Embryonic facial prominence (tissue), 1 donor: ENCODE results near the gene ZBTB16.
A peak's percentile ranks its signal among the peaks of the same experiment; 100 is the strongest.

ENCODE experiments used
- DNase-seq: peaks from one replicate; pipeline ENCODE4 v3.0.0-alpha.2; 2016; ENCODE audit errors: extremely low spot score

Gene ZBTB16

DNA sequence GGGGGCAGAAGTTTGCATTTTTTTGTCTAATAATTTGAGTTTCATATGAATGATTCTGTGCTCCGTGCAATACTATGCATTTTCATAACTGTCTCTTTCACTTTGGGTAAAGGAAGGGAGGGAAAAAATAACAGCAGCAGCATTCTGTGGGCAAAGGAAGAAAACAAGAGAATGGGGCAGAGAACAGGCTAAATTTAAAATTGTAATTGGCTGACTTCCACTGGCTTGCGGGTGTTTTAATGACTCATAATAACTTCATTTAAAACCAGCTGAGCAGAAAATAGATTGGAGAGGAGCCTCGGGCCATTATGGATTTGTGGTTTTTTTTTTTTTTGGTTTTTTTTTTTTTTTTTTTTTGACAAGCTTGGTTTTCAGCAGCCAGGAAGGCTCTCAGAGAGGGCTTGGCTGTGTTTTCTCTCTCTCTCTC lies 107.4 kb downstream of the ZBTB16 start:
- peak; percentile 59 for DNase-seq

DNA sequence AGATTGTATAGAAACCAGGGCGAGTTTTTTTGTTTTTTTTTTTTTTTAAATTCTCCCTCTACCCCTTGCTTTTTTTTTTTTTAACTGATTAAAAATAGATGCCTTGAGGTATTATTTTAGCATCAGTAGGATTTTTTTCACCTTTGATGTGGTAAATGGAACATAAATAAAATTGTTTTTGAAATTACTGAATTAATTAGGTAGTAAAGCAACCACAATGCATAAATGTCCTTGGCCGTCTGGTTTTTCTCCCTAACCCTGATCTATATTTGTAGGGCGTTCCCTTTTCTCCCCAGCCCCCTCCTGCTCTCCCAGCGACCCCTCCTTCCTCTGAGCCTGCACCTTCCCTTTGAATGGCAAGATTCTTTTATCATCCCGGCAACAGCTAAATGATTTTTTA lies 107.8 kb downstream of the ZBTB16 start:
- no peak for DNase-seq

DNA sequence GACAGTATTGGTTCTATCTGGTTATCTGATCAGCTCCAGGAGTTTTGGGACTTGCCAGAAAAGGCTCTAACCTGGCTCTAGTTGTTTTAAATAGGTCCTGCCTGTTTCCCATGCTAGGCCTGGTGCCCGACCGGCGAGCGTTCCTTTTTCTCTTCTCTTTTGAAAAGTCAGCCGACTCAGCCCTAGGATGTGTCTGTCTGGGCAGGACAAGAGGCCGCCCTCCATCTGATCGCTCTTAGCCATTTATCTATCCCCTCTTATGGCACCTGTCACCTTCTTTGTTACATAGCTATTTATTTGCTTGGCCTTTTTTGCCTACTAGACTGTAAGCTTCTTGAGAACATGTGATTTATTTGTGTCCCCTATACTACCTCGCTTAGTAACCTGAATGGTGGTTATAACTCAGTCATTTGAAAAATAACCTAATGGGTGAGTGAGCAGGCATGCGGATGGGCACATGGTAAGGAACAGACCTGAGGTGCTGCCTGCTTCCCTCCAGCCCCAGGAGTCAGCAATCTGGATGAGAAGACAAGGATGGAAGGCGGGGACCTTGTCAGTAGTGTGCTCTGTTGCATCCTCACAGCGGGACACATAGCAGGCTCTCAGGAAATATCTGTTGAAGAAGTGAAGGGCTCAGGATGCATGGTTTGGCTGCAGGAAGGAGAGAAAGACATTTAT lies 108.4 kb downstream of the ZBTB16 start:
- DNase-seq, result no peak

- no peak for DNase-seq
Measured at GRCh38 chr11:114168691-114169090, 109.2 kb downstream of the ZBTB16 start.

GRCh38 chr11:114169321-114169749 lies 109.8 kb downstream of the ZBTB16 start:
- DNase-seq, result no peak

DNA sequence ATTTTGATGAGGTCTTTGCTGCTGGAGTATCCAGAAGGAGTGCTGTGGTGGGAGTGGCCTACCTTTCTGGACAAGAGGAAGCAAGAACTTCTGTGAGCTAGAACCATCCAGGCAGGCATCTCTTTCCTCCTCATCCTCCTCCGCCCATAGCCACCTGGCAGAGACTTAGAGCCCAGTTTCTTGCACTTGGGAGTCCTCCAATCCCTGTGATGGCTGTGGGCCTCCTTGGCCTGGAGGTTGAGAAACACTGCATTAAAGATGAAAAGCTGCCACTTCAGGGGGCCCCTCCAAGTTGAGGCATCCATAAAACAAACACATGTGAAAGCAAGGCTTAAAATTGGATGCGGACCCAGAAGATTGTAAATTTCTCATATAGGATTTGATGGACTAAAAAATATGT lies 110.3 kb downstream of the ZBTB16 start:
- DNase-seq, result no peak

- no peak for DNase-seq
Measured at GRCh38 chr11:114170226-114170625, 110.7 kb downstream of the ZBTB16 start.

GRCh38 chr11:114171257-114172054 lies 111.9 kb downstream of the ZBTB16 start:
- DNase-seq, result no peak

DNA sequence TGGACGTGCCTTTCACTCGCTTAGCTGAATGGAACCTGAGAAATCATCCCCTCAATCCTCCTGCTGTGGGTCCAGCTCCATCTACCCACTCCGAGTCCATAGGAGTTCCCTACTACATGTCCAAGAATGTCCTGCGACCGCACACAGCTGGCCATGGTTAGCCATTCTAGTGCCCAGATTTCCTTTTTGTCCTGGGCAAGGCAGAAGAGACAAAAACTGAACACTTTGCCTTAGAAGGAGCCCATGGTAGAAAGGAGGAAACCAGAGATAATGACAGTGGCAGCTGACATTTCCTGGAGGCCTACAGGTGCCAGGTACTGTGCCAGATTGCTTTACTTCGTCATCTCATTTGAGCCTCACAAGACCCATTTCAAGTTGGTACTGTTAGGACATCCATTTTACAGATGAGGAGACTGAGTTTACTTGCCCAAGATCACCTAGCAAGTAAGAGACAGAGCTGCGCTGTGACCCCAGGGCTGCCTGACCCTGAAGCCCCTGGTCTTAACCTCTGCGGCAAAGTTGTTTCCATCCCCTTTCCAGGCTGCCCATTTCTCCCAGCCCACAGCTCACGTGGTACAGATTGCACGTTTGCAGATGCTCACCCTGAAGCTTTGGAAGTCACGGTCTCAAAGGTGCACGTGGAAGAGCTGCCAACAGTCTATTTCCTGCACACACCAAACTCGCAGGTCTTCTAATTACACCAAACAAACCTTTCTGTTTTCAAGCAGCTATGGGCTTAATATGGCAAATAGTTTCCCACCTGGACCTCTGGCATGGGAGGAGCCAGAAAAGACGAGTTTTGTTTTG lies 112.7 kb downstream of the ZBTB16 start:
- DNase-seq, result no peak

- DNase-seq, result no peak
Measured at GRCh38 chr11:114172871-114173444, 113.4 kb downstream of the ZBTB16 start.

GRCh38 chr11:114173843-114174242 lies 114.3 kb downstream of the ZBTB16 start:
- DNase-seq, result no peak

GRCh38 chr11:114174712-114175495 lies 115.4 kb downstream of the ZBTB16 start:
- DNase-seq, result no peak

- no peak for DNase-seq
Measured at GRCh38 chr11:114175706-114176105, 116.2 kb downstream of the ZBTB16 start.

GRCh38 chr11:114176321-114176720 lies 116.8 kb downstream of the ZBTB16 start:
- DNase-seq, result no peak

DNA sequence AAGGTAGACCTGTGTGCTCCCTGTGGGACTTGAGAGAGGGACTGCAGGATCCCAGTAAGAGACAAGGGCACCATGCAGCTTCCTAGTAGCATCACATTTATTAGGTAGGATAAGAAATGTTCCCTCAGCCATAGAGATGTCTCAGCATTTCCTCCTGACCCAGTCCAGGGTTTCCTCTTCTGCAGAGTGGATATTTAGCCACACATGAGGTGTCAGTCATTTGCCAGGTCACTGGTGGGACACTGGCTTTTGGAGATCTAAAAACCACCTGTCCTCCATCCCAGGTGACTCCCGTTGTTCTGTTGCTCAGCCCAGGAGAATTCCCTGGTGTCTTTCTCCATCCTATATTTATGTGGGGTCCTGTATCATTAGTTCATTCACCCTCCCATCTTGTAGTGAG lies 119.1 kb downstream of the ZBTB16 start:
- no peak for DNase-seq

- no peak for DNase-seq
Measured at GRCh38 chr11:114179234-114179941, 119.9 kb downstream of the ZBTB16 start.

DNA sequence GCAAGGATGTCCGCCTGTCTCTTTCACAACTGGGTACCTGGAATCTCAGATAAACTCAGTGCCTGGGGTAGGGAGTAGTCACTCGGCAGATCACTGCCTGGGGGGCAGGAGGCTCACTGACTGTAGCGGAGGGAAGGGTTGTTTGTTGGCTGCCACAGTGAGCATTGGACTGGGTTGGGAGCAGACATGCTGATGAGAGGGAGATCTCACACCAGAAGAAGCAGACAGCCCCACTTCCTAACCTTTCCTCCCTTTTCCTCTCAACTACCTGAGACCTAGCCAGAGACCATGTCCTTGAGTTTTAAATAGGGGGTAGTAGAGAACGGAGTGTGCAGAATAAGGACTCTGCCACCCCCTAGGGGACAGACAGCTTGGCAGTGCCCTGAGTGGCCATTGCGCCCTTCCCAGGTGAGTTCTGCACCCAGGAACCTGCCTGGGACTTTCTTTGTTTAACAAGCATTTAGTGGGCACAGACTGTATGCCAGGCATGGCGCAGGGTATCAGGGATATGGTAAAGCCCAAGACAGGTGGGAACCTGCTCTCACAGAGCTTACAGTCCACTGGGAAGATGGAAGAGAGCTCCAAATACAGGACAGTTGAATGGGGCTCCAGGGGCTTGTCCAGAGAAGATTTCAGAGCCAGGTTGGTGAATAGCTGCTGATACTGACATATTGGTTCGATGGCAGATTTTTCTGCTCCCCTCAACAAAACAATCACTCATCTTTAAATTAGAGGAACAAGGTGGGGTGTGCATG lies 121.0 kb downstream of the ZBTB16 start:
- no peak for DNase-seq

DNA sequence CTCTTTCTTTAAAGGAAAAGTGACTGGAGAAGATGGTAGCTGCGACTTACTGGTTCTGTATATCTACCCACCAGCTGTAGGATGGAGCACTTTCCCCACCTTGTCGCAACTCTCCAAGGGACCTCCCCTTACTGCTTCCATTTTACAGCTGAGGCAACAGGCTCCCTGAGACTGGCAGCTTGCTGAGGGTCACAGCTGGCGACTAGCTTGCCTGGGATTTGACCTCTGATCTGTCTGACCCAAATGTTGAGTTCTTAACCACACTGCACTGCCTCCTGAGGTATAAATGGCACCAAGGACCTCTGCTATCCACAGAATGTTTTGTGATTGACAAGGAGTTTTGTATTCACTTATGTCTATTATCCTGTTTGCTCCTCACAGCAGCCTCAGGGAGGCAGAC lies 121.7 kb downstream of the ZBTB16 start:
- DNase-seq, result no peak

- no peak for DNase-seq
Measured at GRCh38 chr11:114181752-114182151, 122.2 kb downstream of the ZBTB16 start.
